B cell (primary cell): Measurements from ENCODE around the gene SLC9A9. TPM values are rescaled to one million over a fixed set of nuclear protein-coding genes. Genes with fewer than 3 reads are reported as not detected.

Source experiments
- ATAC-seq: fragments of 200-7000 bp; cut with Tn5 transposase; one replicate; pipeline ENCODE4 v1.10.0; 2021; ENCODE audit warnings: low read depth, mild to moderate bottlenecking, moderate number of reproducible peaks, moderate library complexity
- CTCF ChIA-PET: fragments of 350-600 bp; sonication (Branson Sonifier 250); formaldehyde crosslinking; loops from one replicate; lab custom pipeline; 2021; ENCODE audit warnings: antibody characterized with exemption, inconsistent platforms; lab: Charles Lee
- POLR2A ChIA-PET: fragments of 350-600 bp; sonication (Branson Sonifier 250); formaldehyde crosslinking; loops from one replicate; lab custom pipeline; 2021; ENCODE audit warnings: antibody characterized with exemption; lab: Charles Lee
- DNase-seq: peaks from one replicate; pipeline ENCODE4 v3.0.0; 2013
- H2AFZ ChIP-seq: 2 replicates; pipeline ENCODE4 v1.6.1; 2012; ENCODE audit warnings: mild to moderate bottlenecking, low read depth, low read length; ENCODE audit not compliant: insufficient read depth, poor library complexity, severe bottlenecking
- H3K27ac ChIP-seq, 2 donors: 1 replicate in 1 of 2; 2 replicates in 1 of 2; pipeline ENCODE4 v1.5.1; 2012 to 2013; ENCODE audit warnings: low read length in 2 of 2, mild to moderate bottlenecking in 2 of 2, moderate library complexity in 1 of 2
- H3K27me3 ChIP-seq, 4 experiments: fragments of 200-600 bp in 1 of 4; sonication (generic) in 1 of 4; replicated peaks in 1 of 4; 1 replicate in 2 of 4; 2 replicates in 2 of 4; pipeline versions ENCODE4 v1.6.1 to v1.7.0; 2013 to 2016; ENCODE audit warnings: low read length in 3 of 4, mild to moderate bottlenecking in 2 of 4, mixed read lengths in 1 of 4, moderate library complexity in 1 of 4; ENCODE audit not compliant: insufficient read depth in 4 of 4, control insufficient read depth in 3 of 4; ENCODE audit errors: control extremely low read depth in 1 of 4
- H3K36me3 ChIP-seq, 2 experiments: replicated peaks in 1 of 2; 1 replicate in 1 of 2; 2 replicates in 1 of 2; pipeline versions ENCODE4 v1.6.1 to v1.7.1; 2013; ENCODE audit warnings: low read length in 1 of 2; ENCODE audit not compliant: insufficient read depth in 2 of 2, control insufficient read depth in 1 of 2; ENCODE audit errors: control extremely low read depth in 1 of 2, extremely low read depth in 1 of 2
- H3K4me1 ChIP-seq, 2 donors: fragments of 200-600 bp in 1 of 2; sonication (generic) in 1 of 2; 1 replicate in 1 of 2; 2 replicates in 1 of 2; pipeline versions ENCODE4 v1.5.1 to v1.6.1; 2013 to 2017; ENCODE audit warnings: low read length in 2 of 2; ENCODE audit not compliant: control insufficient read depth in 2 of 2, insufficient read depth in 2 of 2
- H3K4me2 ChIP-seq: replicated peaks from 2 replicates; pipeline ENCODE3; 2012; ENCODE audit warnings: mild to moderate bottlenecking, low read depth, low read length; ENCODE audit not compliant: poor library complexity, severe bottlenecking
- H3K4me3 ChIP-seq, 5 experiments: fragments of 200-600 bp in 1 of 5; sonication (generic) in 1 of 5; 1 replicate in 3 of 5; 2 replicates in 2 of 5; pipeline versions ENCODE4 v1.5.1 to v1.7.0; 2011 to 2016; ENCODE audit warnings: low read length in 4 of 5, mild to moderate bottlenecking in 4 of 5, low read depth in 2 of 5, control low read depth in 1 of 5, moderate library complexity in 1 of 5; ENCODE audit not compliant: insufficient read depth in 1 of 5; ENCODE audit errors: control extremely low read depth in 1 of 5, extremely low read depth in 1 of 5
- H3K79me2 ChIP-seq: fragments of 200-600 bp; sonication (generic); one replicate; pipeline ENCODE4 v1.6.0; 2016; ENCODE audit warnings: low read length; ENCODE audit not compliant: control insufficient read depth, insufficient read depth
- H3K9ac ChIP-seq: fragments of 200-600 bp; sonication (generic); 2 replicates; pipeline ENCODE4 v1.6.1; 2017; ENCODE audit warnings: mild to moderate bottlenecking, low read length, moderate library complexity
- H3K9me3 ChIP-seq, 3 donors: one replicate each; pipeline versions ENCODE4 v1.6.1 to v1.7.1; 2013; ENCODE audit warnings: low read length in 2 of 3; ENCODE audit not compliant: control insufficient read depth in 2 of 3, insufficient read depth in 1 of 3; ENCODE audit errors: control extremely low read depth in 1 of 3
- H4K20me1 ChIP-seq: 2 replicates; pipeline ENCODE4 v1.6.0; 2012; ENCODE audit warnings: mild to moderate bottlenecking, low read length; ENCODE audit not compliant: insufficient read depth, control insufficient read depth, poor library complexity, severe bottlenecking
- H3K27ac Mint-ChIP-seq: one replicate; pipeline ENCODE4 v1.8.0; 2021; ENCODE audit warnings: mixed read lengths
- H3K27me3 Mint-ChIP-seq: one replicate; pipeline ENCODE4 v1.8.0; 2021; ENCODE audit warnings: mixed read lengths
- H3K4me1 Mint-ChIP-seq: one replicate; pipeline ENCODE4 v1.8.0; 2021; ENCODE audit warnings: mixed read lengths
- H3K4me3 Mint-ChIP-seq: one replicate; pipeline ENCODE4 v1.8.0; 2021; ENCODE audit warnings: mixed read lengths
- H3K9me3 Mint-ChIP-seq: one replicate; pipeline ENCODE4 v1.8.0; 2022; ENCODE audit warnings: mixed read lengths; ENCODE audit not compliant: insufficient read depth
- EZH2 ChIP-seq: IDR thresholded peaks from 2 replicates; pipeline ENCODE4 v1.6.1; 2012; ENCODE audit warnings: borderline replicate concordance, low read depth, mild to moderate bottlenecking, moderate library complexity, low read length; ENCODE audit not compliant: insufficient read depth, poor library complexity, severe bottlenecking
- WGBS: methylation state at CpG from one replicate; pipeline ENCODE4 v1.1.5; 2013; ENCODE audit warnings: missing lambda C conversion rate; ENCODE audit not compliant: insufficient coverage; 5-methylcytosine and 5-hydroxymethylcytosine counted together
- intact Hi-C: fragments of 100-400 bp; cut with micrococcal nuclease; formaldehyde crosslinking; loops from one replicate; pipeline ENCODE4 v1.10.0; 2022
- polyA plus RNA-seq: library from polyadenylated mRNA; depleted of rRNA; stranded (reverse); fragments of >200 nt; gene quantifications from 2 replicates; pipeline ENCODE4 v1.2.3, GENCODE V29; 2012
- total RNA-seq, 2 donors: library from RNA; stranded (reverse); fragments of 120-200 nt in 1 of 2; gene quantifications; 1 replicate in 1 of 2; 2 replicates in 1 of 2; pipeline versions ENCODE4 v1.2.3 to v1.2.4, GENCODE V29; 2013 to 2022
- TF ChIP-seq, protein P1 (sequence below): fragments of 200-600 bp; IDR thresholded peaks from one replicate; pipeline ENCODE4 v1.8.0; 2022; ENCODE audit warnings: antibody characterized with exemption, mild to moderate bottlenecking

Gene SLC9A9
- total and polyA plus RNA-seq, 2 donors (not counting 1 experiment from before 2014, with no cell fraction given): 7.7 to 17.3 TPM

DNA sequence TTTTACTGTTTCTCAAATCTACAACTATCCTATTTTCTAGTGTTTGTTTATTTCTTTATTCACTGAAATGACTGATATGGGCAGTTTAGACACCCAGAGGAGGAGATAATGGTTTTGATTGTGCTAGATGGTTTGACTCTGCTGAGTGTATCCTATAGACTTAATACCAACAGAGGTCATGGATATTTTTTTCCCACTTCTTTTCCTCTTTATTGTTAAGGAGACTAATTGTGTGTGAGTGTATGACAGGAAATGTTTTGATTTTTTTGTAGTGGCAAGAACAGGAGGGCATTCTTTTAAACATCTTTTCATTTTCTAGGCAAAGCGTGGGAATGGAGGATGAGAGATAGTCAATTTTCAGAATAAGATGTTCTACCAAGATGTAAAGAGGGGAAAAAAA, 505.2 kb downstream of the SLC9A9 start:
- DNase-seq (no peak), ATAC-seq (no peak)
- Mint-ChIP-seq H3K27me3 (no peaks in the 10 kb centered on the region), H3K4me3 (no peak overlapping the region), H3K27ac (no peak overlapping the region), H3K4me1 (peaks cover 6% of the 10 kb centered on the region), H3K9me3 (no peaks in the 10 kb centered on the region)
- Histone ChIP-seq H3K79me2 (no peaks in the 10 kb centered on the region), H3K4me3 (no peak overlapping the region), H3K9me3 (no peaks in the 10 kb centered on the region), H3K4me2 (no peak overlapping the region), H3K9ac (no peak overlapping the region), H3K4me1 (peaks cover under 1 to 2% of the 10 kb centered on the region in 2 donors), H2AFZ (no peak overlapping the region), H3K27ac (no peak overlapping the region), H3K36me3 (no peaks in the 10 kb centered on the region), H4K20me1 (no peaks in the 10 kb centered on the region), H3K27me3 (no peaks in the 10 kb centered on the region)
- POLR2A ChIA-PET: no interaction called here
- TF ChIP-seq, protein P1, sequence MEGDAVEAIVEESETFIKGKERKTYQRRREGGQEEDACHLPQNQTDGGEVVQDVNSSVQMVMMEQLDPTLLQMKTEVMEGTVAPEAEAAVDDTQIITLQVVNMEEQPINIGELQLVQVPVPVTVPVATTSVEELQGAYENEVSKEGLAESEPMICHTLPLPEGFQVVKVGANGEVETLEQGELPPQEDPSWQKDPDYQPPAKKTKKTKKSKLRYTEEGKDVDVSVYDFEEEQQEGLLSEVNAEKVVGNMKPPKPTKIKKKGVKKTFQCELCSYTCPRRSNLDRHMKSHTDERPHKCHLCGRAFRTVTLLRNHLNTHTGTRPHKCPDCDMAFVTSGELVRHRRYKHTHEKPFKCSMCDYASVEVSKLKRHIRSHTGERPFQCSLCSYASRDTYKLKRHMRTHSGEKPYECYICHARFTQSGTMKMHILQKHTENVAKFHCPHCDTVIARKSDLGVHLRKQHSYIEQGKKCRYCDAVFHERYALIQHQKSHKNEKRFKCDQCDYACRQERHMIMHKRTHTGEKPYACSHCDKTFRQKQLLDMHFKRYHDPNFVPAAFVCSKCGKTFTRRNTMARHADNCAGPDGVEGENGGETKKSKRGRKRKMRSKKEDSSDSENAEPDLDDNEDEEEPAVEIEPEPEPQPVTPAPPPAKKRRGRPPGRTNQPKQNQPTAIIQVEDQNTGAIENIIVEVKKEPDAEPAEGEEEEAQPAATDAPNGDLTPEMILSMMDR: no peak
- no peak for TF ChIP-seq EZH2
- CTCF ChIA-PET: no interaction called here
- WGBS: no CpG with 5 or more reads among the region's 1 CpG
- intact Hi-C loops: no loop called here

DNA sequence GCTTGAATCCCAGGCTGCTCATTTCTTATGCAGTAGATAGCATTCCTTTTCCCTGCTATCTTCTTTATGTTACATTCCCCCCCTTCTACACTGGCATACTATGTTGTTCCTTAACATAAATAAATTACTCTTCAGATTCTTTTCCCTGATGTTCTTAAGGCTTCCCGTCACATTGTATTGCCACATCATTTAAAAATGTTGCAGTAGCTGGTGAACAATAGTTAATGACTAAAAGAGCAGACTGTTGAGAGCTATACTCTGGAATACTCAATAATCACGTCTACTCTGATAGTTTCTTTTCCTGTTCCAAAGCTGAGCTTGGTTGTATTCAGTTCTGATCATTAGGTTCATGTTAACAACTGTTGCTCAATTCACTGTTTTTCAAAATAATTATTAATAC, 508.8 kb downstream of the SLC9A9 start:
- Histone ChIP-seq H3K27ac (no peak overlapping the region), H3K4me3 (no peak overlapping the region), H3K36me3 (no peaks in the 10 kb centered on the region), H3K9ac (no peak overlapping the region), H3K27me3 (no peaks in the 10 kb centered on the region), H3K79me2 (no peaks in the 10 kb centered on the region), H4K20me1 (no peaks in the 10 kb centered on the region), H2AFZ (no peak overlapping the region), H3K4me2 (no peak overlapping the region), H3K4me1 (no peaks in the 10 kb centered on the region), H3K9me3 (peaks cover 0 to 1% (median 0%) of the 10 kb centered on the region in 3 donors)
- no peak overlapping the region for H3K27ac Mint-ChIP-seq
- WGBS: no CpG with 5 or more reads among the region's 2 CpGs
- H3K27me3 Mint-ChIP-seq: no peaks in the 10 kb centered on the region
- TF ChIP-seq EZH2: no peak
- TF ChIP-seq, protein P1: no peak
- H3K4me3 Mint-ChIP-seq: no peak overlapping the region
- ATAC-seq (no peak), DNase-seq (no peak)
- ChIA-PET POLR2A (no interaction called here), CTCF (no interaction called here)
- intact Hi-C loops: no loop called here
- no peaks in the 10 kb centered on the region for H3K4me1 Mint-ChIP-seq
- no peaks in the 10 kb centered on the region for H3K9me3 Mint-ChIP-seq
